Right lobe of liver (tissue), 6 donors: ENCODE data around the gene NCAM2. TPM values are rescaled to one million over a fixed set of nuclear protein-coding genes. Genes with fewer than 3 reads are reported as not detected.

Source experiments
- ATAC-seq, 4 donors: fragments of 200-7000 bp; cut with Tn5 transposase; one replicate each; pipeline ENCODE4 v1.9.1; 2020; ENCODE audit warnings: mild to moderate bottlenecking in 4 of 4, moderate library complexity in 4 of 4
- DNase-seq, 3 donors: peaks; one replicate each; pipeline ENCODE4 v3.0.0-alpha.2; 2020
- H3K27ac ChIP-seq, 3 donors: fragments of 200-600 bp; one replicate each; pipeline ENCODE4 v1.8.0; 2022
- H3K27me3 ChIP-seq, 2 donors: fragments of 200-600 bp; one replicate each; pipeline ENCODE4 v1.8.0; 2022
- H3K36me3 ChIP-seq, 4 donors: fragments of 200-600 bp; sonication (generic) in 1 of 4; one replicate each; pipeline versions ENCODE4 v1.5.1 to v1.8.0; 2017 to 2022; ENCODE audit warnings: control low read depth in 1 of 4
- H3K4me1 ChIP-seq, 4 donors: fragments of 200-600 bp; sonication (generic) in 1 of 4; one replicate each; pipeline versions ENCODE4 v1.5.1 to v1.8.0; 2017 to 2022; ENCODE audit warnings: control low read depth in 1 of 4
- H3K4me3 ChIP-seq, 3 donors: fragments of 200-600 bp; one replicate each; pipeline ENCODE4 v1.8.0; 2022
- H3K9me3 ChIP-seq, 4 donors: fragments of 200-600 bp; sonication (generic) in 1 of 4; one replicate each; pipeline versions ENCODE4 v1.5.1 to v1.8.0; 2017 to 2022; ENCODE audit warnings: control low read depth in 1 of 4
- CTCF ChIP-seq, 4 donors: fragments of 200-600 bp in 3 of 4; fragments of 450-650 bp in 1 of 4; IDR thresholded peaks; one replicate each; pipeline versions ENCODE4 v1.5.1 to v1.8.0; 2016 to 2022; ENCODE audit warnings: antibody characterized with exemption in 4 of 4, mild to moderate bottlenecking in 2 of 4
- POLR2A ChIP-seq: fragments of 450-650 bp; IDR thresholded peaks from one replicate; pipeline ENCODE4 v1.6.1; 2017; ENCODE audit warnings: antibody characterized with exemption, mild to moderate bottlenecking
- WGBS: methylation state at CpG from one replicate; pipeline ENCODE4 v1.1.6; 2018; ENCODE audit warnings: low coverage, low lambda C conversion rate; ENCODE audit not compliant: insufficient coverage; ENCODE audit errors: missing lambda C conversion rate; 5-methylcytosine and 5-hydroxymethylcytosine counted together
- intact Hi-C, 2 donors: fragments of 100-400 bp; cut with DNase I; formaldehyde crosslinking; loops; one replicate each; pipeline versions ENCODE4 v1.11.2 to v1.14.1; 2022
- total RNA-seq, 6 experiments: library from RNA; depleted of rRNA in 2 of 6; stranded (reverse); fragments of >200 nt in 2 of 6; fragmentation: NEBNext Ultra II Directional in 3 of 6; extraction: Animal tissue kit (Norgen Biotek cat#: 25700) in 3 of 6; gene quantifications; one replicate each; pipeline versions ENCODE4 v1.1.0 to v1.2.4, GENCODE V29; 2016 to 2023
- donor health status: DM: no; HTN: yes; CAD: no.
- donor health status: DM: no; HTN: no; CAD: no.
- donor health status: DM: no; HTN: no; CAD: no.
- donor health status: DM: no; HTN: yes; CAD: no.
- donor health status: DM: no; HTN: yes; CAD: no.

Gene NCAM2
- total RNA-seq, 6 experiments from 2014 or later = 0.38 to 1.4 (median 0.81) TPM; not detected in 2

GRCh38 chr21:21291883-21292569, 293.8 kb downstream of the NCAM2 start:
- H3K36me3 ChIP-seq = no peaks in the 10 kb centered on the region
- ATAC-seq = no peak
- no peaks in the 10 kb centered on the region for H3K9me3 ChIP-seq
- DNase-seq = no peak
- WGBS = 91% methylated on average over 3 of the region's 3 CpGs
- intact Hi-C loops = no loop called here
- H3K4me1 ChIP-seq = peaks cover 0 to 1% (median 0%) of the 10 kb centered on the region in 4 donors
- no peak overlapping the region for H3K4me3 ChIP-seq
- no peak overlapping the region for H3K27ac ChIP-seq
- no peak for TF ChIP-seq CTCF (IDR thresholded peaks at IDR 0.05)
- no peak for TF ChIP-seq POLR2A
- H3K27me3 ChIP-seq = no peaks in the 10 kb centered on the region

GRCh38 chr21:21295303-21295702, 297.1 kb downstream of the NCAM2 start:
- Histone ChIP-seq H3K9me3 (no peaks in the 10 kb centered on the region), H3K36me3 (no peaks in the 10 kb centered on the region), H3K4me3 (no peak overlapping the region), H3K27ac (no peak overlapping the region), H3K4me1 (no peaks in the 10 kb centered on the region), H3K27me3 (no peaks in the 10 kb centered on the region)
- 74% methylated on average over 3 of the region's 3 CpGs for WGBS
- TF ChIP-seq POLR2A = no peak
- TF ChIP-seq CTCF (IDR thresholded peaks at IDR 0.05) = no peak
- intact Hi-C loops = no loop called here
- ATAC-seq = no peak
- no peak for DNase-seq

- DNase-seq = no peak
- intact Hi-C loops = no loop called here
- no peak overlapping the region for H3K4me3 ChIP-seq
- H3K9me3 ChIP-seq = no peaks in the 10 kb centered on the region
- no peaks in the 10 kb centered on the region for H3K36me3 ChIP-seq
- no peaks in the 10 kb centered on the region for H3K27me3 ChIP-seq
- no peaks in the 10 kb centered on the region for H3K4me1 ChIP-seq
- ATAC-seq = no peak
- no peak overlapping the region for H3K27ac ChIP-seq
- TF ChIP-seq CTCF (IDR thresholded peaks at IDR 0.05) = no peak
- TF ChIP-seq POLR2A = no peak
- WGBS = 76% methylated on average over 2 of the region's 2 CpGs
These were observed 299.0 kb downstream of the NCAM2 start for GRCh38 chr21:21297211-21297610.

GRCh38 chr21:21301013-21301412, 302.8 kb downstream of the NCAM2 start:
- Histone ChIP-seq H3K27me3 (no peaks in the 10 kb centered on the region), H3K4me1 (no peaks in the 10 kb centered on the region), H3K27ac (no peak overlapping the region), H3K9me3 (no peaks in the 10 kb centered on the region), H3K36me3 (no peaks in the 10 kb centered on the region), H3K4me3 (no peak overlapping the region)
- DNase-seq (no peak), ATAC-seq (peak in 3 of 4 donors; percentile 20 to 85 (median 55))
- WGBS = 14% methylated on average over 2 of the region's 2 CpGs
- intact Hi-C loops = no loop called here
- TF ChIP-seq POLR2A (no peak), CTCF (IDR thresholded peaks at IDR 0.05) (no peak)
